Astrocyte of the spinal cord (primary cell): ENCODE measurements around the gene TACR2.

Source experiments
- DNase-seq: peaks from one replicate; pipeline ENCODE4 v3.0.0; 2011; ENCODE audit warnings: low read depth, low spot score
- H3K4me3 ChIP-seq: 2 replicates; pipeline ENCODE4 v1.5.1; 2011; ENCODE audit warnings: low read depth, mild to moderate bottlenecking, low read length, moderate library complexity
- CTCF ChIP-seq: IDR thresholded peaks from 2 replicates; pipeline ENCODE4 v1.5.1; 2012; ENCODE audit warnings: low read depth, mild to moderate bottlenecking, low read length, inconsistent platforms
- in situ Hi-C: cut with HindIII; loops from 2 replicates; pipeline ENCODE4 v1.10.0; 2017; ENCODE audit warnings: low sequenced_read_pairs

TACR2 gene

GRCh38 chr10:69439350-69439739 is 22.6 kb upstream of the TACR2 start:
- no peak overlapping the region for H3K4me3 ChIP-seq
- no peak for TF ChIP-seq CTCF
- in situ Hi-C loops, result no loop called here
- DNase-seq, result no peak

- in situ Hi-C loops, result no loop called here
- H3K4me3 ChIP-seq, result no peak overlapping the region
- TF ChIP-seq CTCF, result no peak
- DNase-seq, result peak; percentile 4
Observed at GRCh38 chr10:69438536-69439349, 22.0 kb upstream of the TACR2 start.

GRCh38 chr10:69437321-69438259 is 20.9 kb upstream of the TACR2 start:
- no peak for DNase-seq
- no peak for TF ChIP-seq CTCF
- in situ Hi-C loops, result no loop called here
- no peak overlapping the region for H3K4me3 ChIP-seq

GRCh38 chr10:69435966-69436520 is 19.3 kb upstream of the TACR2 start:
- in situ Hi-C loops, result no loop called here
- H3K4me3 ChIP-seq, result no peak overlapping the region
- no peak for TF ChIP-seq CTCF
- DNase-seq, result no peak

- no peak for DNase-seq
- in situ Hi-C loops, result no loop called here
- no peak overlapping the region for H3K4me3 ChIP-seq
- TF ChIP-seq CTCF, result no peak
Observed at GRCh38 chr10:69434926-69435325, 18.2 kb upstream of the TACR2 start.

- in situ Hi-C loops, result no loop called here
- TF ChIP-seq CTCF, result no peak
Observed at GRCh38 chr10:69434169-69434568, 17.5 kb upstream of the TACR2 start.

More at GRCh38 chr10:69434169-69434568, 17.5 kb upstream of the TACR2 start:
- H3K4me3 ChIP-seq, result no peak overlapping the region
- DNase-seq, result no peak
